ENCODE results near the gene SRXN1.

- TF ChIP-seq, protein P1, sequence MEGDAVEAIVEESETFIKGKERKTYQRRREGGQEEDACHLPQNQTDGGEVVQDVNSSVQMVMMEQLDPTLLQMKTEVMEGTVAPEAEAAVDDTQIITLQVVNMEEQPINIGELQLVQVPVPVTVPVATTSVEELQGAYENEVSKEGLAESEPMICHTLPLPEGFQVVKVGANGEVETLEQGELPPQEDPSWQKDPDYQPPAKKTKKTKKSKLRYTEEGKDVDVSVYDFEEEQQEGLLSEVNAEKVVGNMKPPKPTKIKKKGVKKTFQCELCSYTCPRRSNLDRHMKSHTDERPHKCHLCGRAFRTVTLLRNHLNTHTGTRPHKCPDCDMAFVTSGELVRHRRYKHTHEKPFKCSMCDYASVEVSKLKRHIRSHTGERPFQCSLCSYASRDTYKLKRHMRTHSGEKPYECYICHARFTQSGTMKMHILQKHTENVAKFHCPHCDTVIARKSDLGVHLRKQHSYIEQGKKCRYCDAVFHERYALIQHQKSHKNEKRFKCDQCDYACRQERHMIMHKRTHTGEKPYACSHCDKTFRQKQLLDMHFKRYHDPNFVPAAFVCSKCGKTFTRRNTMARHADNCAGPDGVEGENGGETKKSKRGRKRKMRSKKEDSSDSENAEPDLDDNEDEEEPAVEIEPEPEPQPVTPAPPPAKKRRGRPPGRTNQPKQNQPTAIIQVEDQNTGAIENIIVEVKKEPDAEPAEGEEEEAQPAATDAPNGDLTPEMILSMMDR (IDR thresholded peaks at IDR 0.05; ENCODE audit: borderline replicate concordance, extremely low read depth, low read length, poor library complexity, severe bottlenecking), result no peak
- TF ChIP-seq EZH2 (IDR thresholded peaks at IDR 0.05; ENCODE audit: borderline replicate concordance, low read depth, low read length, severe bottlenecking), result no peak
Measured at GRCh38 chr20:609371-609964, 43.5 kb downstream of the SRXN1 start.
